NCI-H524 (cell line): ENCODE measurements around the gene AIMP2.
A peak's percentile ranks its signal among the peaks of the same experiment; 100 is the strongest.
"Not testable (repeated sequence)": the region's sequence is repeated elsewhere in the genome, so short reads cannot be mapped to it uniquely, and the experiment has no call there.

Source experiments
- DNase-seq, 2 experiments: peaks; one replicate each; lab custom pipeline; 2025; lab: John Stamatoyannopoulos, UW

Gene AIMP2

DNA sequence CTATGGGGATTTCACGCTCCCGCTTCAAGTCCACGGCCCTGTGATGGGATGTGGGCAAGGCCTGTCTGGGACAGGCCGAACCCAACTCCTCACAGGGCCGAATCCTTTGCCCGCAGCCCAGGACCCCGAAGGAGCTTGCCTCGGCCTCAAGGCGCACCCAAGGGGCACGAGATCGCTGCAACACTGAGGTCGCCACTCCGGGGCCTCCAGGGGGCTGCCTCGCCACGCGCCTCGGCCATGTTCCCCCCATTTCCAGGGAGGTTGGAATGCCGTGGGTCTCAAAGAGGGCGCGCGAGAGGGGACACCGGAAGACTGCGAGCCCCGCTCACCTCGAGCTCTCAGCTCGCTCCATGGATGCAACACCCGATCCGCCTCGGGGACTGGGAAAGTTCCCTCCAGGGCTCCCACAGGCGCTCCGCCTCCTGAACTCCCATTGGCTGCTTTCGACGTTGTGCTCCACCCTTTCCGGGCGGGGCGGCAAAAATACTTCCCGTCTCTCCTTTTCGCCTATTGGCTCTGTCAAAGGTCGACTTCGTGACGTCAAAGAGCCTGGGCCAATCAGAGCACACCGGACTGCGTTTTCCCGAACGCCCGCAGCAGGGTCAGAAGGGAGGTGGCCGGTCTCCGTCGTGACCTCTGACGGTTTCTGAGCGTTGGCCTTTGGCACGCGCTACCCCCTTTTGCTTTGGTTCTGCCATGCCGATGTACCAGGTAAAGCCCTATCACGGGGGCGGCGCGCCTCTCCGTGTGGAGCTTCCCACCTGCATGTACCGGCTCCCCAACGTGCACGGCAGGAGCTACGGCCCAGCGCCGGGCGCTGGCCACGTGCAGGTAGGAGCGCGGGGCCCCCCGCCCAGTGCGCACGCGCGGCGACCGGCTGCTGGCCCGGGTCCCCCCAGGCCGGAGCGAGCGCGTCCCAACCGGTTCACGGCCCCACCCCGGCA is at the start of gene AIMP2, which contains the start of gene PMS2:
Gene AIMP2, plus strand, starts transcription at position 605 of the 944 bp plus-strand sequence. Its CDS starts 92 bp downstream, at position 697.
Gene PMS2, minus strand, starts transcription at position 382 of the 944 bp plus-strand sequence. Its CDS starts 30 bp downstream, at position 352.
- DNase-seq = peak; percentile 95 to 98

DNA sequence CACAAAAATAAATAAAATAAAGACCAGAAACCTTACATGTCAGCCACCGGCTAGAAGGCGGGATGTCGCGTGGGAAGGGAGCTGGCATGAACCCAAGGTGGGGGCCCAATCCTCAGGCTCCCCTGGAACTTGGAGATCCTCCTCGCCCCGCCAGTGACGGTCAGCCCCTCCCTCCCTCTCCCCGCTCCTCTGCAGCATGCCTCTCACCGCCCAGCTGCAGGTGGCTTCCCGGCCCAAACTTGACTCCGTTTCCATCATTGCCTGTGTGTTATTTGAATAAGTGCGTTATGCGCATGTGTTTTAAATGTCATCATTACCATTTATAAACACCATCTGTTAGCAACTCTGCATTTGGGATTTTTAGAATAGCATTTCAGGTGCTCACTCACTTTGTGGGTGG is 45.9 kb upstream of the AIMP2 start:
- DNase-seq = not testable (repeated sequence)

DNA sequence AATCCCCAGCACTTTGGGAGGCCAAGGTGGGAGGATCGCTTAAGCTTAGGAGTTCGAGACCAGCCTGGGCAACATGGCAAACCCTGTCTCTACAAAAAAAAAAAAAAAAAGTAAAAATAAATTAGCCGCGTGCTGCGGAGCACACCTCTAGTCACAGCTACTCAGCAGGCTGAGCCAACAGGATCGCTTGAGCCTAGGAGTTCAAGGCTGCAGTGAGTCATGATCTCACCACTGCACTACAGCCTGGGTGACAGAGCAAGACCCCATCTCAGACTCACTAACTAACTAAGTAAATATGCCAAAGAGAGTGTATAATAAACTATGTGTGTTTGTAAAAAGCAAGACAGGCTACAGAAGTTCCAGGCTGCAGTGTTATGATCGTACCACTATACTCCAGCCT is 45.3 kb upstream of the AIMP2 start:
- not testable (repeated sequence) for DNase-seq

DNA sequence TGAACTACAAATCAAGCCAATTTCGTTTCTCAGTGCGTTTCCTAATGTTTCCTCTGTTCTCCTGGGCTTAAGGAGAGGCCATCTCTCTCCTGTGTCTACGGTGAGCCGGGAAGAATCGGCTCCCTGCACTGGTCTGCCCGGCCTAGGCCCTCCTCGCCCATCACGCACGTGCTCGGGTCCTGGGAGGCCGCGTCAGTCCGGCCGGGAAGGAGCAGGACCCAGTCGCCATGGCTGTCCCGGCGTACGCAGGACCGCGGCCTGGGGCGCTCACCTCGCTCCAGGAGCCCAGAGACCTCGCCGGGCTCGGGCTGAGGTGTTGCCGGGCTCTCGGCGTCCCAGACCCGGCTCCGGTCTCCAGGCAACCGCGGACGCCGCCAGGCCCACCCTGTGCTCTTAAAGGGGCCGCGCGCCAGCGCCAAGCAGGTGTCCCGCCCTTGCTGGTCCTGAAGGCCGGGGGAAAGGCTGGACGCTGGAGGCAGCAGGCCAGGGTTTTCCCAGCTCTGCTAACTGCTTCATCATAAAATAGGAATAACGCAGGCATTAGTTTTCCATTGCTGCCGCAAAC is 38.6 kb upstream of the AIMP2 start, which contains the start of gene RSPH10B:
Gene RSPH10B, minus strand, starts transcription at position 343 of the 565 bp plus-strand sequence. CDS start 3,573 bp downstream, outside the sequence.
- DNase-seq = not testable (repeated sequence)

DNA sequence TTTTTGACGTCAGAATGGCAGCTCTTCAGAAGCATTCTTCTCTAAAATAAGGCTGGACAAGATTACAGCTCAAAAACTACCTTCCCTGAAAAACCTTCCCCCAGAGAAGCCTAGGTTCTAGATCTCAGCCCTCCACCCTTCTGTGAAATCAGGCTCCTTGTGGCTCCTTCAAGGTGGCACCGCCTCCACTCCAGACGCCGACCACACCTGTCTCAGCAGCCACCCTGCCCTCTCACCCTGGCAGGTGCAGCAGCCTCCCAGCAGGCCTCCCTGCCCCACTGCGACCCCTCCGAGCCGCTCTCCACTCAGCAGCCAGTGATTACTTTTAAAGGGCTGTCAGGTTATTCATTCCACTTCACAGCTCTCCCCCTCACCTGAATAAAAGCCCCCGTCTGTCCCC is 35.5 kb upstream of the AIMP2 start:
- not testable (repeated sequence) for DNase-seq

DNA sequence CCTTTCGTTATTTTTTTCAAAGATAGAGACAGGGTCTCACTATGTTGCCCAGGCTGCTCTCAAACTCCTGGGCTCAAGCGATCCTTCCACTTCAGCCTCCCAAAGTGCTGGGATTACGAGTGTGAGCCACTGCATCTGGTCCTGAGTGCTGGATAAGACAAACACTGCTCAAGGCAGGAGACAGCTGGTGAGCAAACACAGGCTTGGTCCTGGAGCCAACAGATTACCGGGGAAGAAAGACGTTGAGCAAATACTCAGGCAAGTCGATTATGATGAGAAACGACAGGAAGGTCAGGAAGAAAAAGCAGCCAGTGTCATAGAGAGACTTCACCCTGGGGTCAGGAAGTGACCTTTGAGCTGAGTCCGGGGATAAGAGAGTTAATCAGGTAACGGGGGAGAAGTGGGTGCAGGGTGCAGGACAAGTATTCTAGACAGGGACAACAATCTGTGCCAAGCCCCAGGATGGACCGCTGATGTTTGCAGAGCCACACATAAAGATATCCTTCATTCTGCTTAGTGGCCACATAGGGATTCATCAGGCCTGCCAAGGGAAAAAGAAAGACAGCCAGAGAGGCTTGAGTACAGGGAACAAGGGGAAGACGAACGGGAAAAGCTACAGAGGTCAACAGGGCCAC is 29.3 kb upstream of the AIMP2 start:
- DNase-seq = not testable (repeated sequence)

DNA sequence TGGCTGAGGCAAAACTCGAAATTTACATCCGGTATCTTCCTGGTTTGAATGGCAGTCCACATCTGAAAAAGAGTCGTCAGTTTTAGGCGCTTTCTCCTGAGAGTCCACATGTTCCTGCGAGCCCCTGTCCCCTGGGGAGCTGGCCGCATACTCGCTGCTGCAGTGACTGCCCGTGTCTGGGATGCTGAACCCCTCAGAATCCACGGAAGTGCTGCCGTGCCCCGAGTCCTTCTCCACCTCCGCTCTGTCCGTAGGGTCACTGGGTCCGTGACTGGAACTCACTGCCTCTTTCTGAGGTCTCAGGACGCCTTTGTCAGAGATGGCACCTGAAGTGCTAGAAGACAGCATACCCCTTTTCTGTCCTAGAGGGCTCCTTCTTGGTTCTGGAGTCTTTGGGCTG is 22.0 kb upstream of the AIMP2 start:
- DNase-seq = not testable (repeated sequence)

DNA sequence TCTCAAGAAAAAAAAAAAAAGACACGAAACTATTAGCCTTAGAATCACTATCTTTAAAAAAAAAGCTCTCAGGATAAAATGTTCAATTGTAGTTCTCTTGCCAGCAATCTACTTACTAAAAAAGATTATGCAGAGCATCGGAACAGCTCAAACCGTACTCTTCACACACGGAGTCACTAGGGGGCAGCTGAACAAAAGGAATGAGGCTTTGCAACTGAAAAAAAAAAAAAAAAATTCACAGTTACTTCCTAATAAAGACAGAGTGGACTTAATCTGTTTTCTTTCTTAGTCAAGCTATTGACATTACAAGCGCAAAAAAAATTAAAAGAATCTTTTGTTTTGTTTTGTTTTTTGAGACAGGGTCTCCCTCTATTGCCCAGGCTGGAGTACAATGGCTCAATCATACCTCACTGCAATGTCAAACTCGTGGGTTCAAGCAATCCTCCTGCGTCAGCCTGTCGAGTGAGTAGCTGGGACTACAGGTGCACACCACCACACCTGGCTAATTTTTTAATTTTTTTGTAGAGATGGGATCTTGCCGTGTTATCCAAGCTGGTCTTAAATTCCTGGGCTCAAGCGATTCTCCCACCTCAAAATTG is 11.8 kb upstream of the AIMP2 start:
- peak in 1 of 2 experiments; percentile 37 for DNase-seq

DNA sequence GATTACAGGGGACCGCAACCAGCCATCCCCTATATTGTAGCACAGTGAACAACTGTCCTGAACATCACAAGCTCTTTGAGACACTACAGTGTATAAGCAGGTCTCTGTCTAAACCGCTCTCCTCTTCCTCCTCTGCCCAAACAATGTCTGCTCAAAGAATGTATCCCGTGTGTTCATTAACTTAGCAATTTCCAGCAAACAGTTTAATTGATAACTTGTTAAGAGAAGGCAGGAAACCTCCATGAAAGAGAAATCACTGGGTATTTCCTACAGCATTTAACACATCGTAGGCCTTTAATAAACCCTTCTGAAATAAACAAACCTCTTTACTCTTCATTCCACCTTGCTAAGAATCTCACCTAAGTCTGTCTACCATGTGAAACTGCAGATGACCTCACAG is 1.7 kb upstream of the AIMP2 start:
- DNase-seq = no peak

DNA sequence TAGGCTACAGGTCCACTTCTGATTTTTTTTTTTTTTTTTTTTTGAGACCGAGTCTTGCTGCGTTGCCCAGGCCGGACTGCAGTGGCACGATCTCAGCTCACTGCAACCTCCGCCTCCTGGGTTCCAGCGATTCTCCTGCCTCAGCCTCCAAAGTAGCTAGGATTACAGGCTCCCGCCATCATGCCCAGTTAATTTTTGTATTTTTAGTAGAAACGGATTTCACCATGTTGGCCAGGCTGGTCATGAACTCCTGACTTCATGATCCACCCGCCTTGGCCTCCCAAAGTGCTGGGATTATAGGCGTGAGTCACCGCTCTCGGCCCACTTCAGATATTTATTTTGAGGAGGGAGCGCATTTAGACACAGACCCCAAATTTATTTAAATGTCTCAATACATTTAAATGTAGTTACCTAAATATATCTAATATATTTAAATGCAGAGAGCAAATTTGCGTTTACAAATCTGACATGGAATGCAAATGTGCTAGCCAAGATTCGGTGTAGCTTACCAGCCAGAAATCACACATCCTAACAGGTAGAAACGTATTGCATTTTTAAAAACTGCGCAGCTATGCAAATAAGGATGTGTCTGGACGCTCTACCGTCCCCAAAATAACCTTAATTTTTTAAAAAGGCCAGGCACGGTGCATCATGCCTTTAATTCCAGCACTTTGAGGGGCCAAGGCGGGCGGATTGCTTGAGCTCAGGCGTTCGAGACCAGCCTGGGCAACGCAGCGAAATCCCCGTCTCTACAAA is 1.1 kb upstream of the AIMP2 start:
- not testable (repeated sequence) for DNase-seq

DNA sequence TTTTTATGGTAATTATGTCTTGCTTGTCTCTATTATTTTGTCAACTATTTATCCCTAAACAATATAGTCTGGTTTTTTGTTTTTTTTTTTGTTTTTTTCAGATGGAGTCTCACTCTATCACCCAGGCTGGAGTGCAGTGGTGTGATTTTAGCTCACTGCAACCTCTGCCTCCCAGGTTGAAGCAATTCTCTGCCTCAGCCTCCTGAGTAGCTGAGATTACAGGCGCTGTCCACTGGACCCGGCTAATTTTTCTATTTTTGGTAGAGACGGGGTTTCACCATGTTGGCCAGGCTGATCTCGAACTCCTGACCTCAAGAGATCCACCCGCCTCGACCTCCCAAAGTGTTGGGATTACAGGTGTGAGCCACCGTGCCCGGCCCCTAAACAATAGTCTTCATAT is 1.3 kb downstream of the AIMP2 start:
- DNase-seq = not testable (repeated sequence)

DNA sequence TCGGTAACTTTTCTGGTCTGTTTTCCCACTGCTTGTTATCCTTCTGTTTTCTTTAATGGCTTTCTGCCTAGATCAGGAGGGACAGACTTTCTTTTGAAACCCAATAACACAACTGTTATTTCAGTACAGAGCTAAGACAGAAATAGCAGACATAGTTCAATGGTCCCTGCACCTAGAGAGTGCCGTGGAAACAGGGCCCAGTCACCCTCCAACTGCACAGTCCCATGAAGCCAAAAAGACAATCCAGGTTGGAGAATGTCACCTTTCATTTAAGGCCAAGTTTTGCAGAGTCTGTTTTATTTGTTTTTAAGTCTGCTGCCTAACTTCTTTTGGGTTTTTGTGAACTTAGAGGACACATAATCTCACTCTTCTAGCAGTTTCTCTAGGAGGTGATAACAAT is 2.5 kb downstream of the AIMP2 start:
- no peak for DNase-seq

DNA sequence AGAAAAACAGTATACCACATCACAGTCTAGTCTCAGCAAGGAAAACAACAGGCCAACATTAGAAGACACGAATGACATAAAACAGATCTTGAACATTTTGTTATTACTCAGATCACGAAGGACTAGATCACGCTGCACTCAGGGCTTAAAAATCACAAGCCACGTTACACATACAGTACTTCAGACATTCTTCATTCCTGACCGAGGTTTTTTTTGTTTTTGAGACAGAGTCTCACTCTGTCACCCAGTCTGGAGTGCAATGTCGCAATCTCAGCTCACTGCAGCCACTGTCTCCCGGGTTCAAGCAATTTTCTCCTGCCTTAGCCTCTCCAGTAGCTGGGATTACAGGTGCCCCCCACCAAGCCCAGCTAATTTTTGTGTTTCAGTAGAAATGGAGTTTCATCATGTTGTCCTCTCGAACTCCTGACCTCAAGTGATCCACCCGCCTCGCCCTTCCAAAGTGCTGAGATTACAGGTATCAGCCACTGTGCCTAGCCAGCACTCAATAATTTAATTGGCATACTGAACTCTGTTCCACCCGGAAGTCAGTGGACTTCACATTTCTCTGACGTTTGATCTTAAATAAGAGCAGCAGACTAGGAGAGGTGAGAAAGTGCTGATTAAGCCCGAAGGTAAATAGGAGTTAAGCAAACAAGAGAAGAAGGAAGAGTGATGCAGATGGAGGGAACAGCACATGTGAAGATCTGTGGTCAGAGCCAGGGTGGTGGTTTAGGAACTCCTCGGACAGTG is 3.5 kb downstream of the AIMP2 start:
- no peak for DNase-seq

DNA sequence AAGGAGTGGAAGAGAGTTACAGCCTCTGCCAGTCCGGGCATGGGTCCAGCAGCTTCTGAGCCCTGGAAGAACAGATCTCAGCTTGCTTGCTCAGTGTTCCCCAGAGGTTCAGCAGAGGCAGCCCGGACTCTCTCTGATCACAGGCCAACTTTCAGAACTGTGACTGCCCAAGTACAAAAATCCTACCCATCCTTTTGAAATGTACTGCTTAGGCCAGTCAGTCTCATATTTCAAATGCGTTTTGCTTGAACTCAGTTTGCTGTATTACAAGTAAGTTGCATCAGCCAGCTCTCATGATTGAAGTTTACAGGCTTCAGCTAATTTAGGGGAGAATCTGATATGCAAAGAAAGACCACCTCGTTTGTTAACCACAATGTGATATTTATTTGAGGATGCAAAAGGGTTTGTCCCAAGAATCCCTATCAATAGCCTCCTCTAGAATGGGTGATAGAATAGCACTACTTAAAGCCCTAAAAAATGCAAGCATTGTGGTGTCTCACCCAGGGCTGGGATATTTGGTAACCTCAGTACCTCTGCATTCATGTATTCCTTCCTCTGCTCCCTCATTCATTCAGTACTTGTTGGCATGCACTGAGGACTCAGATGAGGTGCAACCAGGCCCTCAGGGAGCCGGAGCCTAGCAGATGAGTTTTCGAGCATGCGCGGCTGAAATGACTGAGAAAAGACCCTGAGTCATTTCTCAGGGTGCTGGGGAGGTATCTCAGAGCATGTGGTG is 7.0 kb downstream of the AIMP2 start:
- no peak for DNase-seq

DNA sequence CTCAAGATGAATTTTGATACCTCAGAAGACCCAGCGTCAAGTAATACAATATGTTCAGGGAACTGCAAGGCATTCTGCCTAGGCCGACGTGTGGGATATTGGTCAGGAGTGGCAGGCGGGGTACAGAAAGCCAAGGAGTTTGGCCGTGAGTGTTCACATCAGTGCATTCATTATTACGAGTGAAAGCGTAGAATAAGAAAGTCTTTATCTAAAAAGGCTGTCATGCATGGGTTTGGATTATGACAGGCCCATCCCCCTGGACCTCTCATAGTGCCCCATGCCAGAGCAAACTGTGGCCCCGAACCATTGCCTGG is 7.5 kb downstream of the AIMP2 start:
- DNase-seq = no peak

DNA sequence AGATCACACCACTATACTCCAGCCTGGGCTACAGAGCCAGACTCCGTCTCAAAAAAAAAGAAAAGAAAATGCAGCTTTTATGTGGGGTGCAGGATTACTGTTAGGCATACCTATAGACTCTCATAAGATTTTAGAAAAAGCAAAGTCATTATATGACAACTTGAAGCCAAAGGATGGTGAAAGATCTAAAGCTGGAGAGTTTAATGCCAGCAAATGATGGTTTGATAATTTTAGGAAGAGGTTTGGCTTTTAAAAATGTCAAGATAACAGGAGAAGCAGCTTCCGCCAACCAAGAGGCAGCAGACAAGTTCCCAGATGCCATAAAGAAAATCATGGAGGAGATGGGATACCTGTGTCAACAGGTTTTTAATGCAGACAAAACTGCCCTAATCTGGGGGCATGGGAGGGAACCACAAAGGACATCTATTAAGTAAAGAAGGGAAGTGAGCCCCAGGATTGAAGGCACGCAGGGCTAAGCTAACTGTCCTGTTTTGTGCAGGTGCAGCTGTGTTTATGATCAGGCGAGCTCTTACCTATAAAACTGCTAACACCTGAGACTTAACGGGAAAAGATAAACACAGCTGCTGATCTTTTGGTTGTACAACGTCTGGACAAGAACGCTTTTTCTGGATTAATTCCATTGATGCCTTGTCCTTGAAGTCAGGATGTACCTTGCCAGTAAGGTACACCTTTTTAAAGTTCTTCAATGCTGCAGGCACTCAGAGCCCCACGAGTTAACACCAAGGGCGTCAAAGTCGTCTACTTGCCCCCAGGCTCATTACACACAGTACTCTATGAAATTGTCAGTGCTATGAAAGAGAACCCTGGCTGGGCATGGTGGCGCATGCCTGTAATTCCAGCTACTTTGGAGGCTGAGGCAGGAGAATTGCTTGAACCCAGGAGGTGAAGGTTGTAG is 11.6 kb downstream of the AIMP2 start:
- DNase-seq = no peak

DNA sequence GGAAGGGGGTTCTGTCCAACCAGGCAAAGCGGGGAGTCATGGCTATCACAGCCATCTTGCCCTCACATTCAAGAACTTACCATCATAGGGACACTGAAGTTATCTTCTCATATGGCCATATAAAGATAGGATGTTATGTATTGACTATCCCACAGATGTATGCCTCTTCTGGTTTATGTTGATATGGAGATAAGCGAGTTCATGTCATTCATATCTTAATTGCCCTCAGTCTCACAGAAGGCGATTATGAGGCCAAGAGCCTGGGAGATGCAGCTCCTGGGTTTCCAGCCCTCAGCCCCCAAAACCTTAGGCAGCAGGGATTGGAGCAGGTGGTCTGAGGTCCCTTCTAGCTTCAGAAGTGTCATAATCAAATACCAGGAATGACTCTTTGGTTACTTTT is 13.6 kb downstream of the AIMP2 start:
- DNase-seq = no peak

DNA sequence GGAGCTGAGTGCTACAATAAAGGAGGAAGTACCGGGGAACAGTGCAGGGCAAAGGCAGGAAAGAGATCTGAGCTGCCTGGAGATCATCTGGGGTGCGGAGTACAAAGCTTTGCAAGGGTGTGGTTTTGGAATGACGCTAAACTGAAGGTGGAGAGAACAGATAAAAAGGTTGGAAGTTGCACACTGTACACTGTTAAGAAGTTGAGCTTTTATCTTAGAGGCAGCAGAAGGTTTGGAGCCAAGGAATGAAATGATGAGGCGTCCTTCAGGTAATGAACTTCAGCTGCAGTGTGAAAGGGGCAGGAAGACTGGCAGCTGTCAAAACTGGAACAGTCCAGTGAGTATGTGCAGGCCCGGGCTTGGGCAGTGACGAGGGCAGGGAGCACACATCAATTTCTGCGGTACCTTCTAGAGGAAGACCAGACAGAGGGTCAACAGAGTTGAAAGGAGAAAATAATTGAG is 14.9 kb downstream of the AIMP2 start:
- DNase-seq = no peak
